ENCODE results near the gene GRIP1. TPM values are rescaled to one million over a fixed set of nuclear protein-coding genes. Genes with fewer than 3 reads are reported as not detected.

The GRIP1 gene
- polyA plus RNA-seq, 4 donors = 20.0 to 31.7 (median 21.5) TPM

DNA sequence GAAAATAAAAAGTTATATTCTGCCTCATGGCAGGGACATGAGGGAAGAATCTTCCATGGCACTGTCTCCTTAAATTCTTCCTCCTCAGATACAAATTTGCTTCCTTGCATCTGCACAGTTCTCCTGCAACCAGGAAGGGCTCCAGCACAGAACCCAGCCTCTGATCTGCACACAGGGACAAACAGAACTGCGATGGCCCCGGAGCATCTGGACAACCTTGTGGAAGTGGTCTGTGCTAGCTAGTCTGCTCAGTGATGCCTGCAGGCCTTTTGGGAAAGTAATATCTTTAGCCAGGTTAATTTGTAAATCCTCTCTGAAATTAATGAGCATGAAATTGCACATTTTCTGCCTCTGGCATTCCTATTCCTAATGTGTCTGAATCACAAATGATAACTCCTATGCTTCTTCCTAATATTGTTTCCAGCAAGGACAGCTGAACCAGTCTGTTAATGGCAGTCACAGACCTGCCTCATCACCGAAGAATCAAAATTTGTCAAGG is 74.8 kb downstream of the GRIP1 start:
- DNase-seq (ENCODE audit: low read depth in 4 of 4, low spot score in 3 of 4) = no peak

DNA sequence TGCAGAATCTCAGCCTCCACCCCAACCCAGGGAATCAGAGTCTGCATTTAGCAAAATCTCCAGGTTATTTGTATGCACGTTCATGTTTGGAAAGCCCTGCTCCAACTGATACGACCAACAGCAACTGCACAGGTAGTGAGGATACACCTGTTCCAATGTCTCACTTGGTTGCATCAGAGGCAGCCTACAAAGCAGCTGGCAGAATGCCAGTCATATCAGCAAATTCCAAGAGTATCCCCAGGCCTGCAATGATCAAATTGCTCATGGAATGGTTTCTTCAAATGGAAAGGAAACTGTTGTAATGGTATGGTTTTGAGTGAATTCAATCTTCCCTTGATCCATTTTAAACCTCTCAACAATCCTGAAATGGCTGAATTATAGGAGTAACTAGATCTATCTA is 75.4 kb downstream of the GRIP1 start:
- no peak for DNase-seq (ENCODE audit: low read depth in 4 of 4, low spot score in 3 of 4)

DNA sequence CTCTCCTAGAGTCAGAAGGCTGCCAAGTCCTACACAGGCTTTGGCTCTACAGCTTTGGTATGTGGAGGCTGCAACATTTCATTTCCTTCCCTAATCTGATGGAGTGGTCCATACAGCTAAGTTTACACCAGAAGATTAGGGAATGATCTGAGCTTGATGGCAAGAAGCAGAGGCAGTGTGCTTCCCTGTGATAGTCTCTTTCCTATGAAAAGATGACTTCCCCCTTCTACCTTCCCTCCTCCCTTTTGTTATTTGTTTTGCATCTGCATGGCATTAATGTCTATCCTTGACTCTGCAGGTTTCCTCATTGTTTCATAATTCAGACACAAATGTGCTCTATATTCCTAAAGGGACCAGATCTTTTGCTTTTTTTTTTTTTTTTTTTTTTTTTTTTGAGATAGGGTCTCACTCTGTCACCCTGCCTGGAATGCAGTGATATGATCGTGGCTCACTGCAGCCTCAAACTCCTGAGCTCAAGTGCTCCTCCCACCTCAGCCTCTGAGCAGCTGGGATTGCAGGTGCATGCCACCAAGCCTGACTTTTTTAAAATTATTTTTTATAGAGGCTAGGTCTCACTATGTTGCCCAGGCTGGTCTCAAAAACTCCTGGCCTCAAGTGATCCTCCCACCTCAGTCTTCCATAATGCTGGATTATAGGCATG is 76.3 kb downstream of the GRIP1 start:
- no peak for DNase-seq (ENCODE audit: low read depth in 4 of 4, low spot score in 3 of 4)

DNA sequence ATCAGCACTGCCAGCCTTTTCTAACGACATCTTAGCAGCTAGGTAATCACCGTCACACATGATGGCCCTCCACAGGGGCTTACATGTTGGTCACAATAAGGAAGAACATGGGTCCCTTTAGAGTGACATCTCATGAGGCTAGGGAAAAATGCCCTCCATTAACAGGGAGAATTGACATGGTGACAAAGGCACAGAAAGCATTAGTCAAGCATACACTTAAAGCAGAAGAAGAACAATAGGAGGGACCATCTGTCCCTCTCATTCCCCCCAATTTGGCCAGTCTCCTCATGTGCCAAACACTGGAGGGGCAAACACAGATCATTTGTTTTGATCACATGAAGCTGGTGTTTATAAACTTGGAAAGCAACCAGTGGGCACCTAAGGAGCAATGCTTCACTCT is 78.0 kb downstream of the GRIP1 start:
- no peak for DNase-seq (ENCODE audit: low read depth in 4 of 4, low spot score in 3 of 4)

DNA sequence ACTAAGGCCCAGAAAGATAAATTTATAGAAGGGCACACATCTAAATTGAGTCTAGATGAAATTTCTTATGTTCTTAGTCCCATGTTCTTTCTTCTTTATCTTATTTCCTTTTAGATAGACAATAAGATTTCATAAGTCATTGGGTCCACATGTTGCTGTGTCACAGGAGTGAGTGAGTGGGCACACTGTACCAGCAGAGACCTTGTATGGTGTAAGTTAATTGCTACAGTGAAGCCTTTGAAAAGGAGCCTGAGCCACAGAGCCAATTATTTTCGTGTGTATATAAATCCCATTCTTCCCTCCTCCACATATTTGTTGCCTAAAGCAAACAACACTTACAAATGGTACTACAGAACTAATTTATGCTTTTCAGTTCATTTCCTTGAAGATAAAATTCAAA is 79.1 kb downstream of the GRIP1 start:
- no peak for DNase-seq (ENCODE audit: low read depth in 4 of 4, low spot score in 3 of 4)

DNA sequence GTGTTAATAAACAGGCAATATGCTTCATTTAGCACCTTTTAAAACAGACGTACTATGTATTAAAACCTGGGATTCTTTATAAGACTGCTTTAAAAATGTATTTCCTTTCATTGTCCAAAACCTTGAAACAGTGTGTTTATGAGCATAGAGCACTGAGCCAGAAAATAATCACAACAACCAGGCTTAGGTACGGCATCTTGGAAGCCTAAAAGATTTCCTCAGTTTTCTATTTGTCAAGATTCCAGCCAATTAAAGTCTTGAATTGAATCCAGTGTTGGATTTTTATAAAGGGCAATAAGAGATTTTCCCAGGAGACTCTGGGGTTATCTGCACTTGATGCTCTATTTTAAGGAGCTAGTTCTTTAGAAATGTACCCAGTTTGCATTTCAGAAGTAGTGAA is 80.3 kb downstream of the GRIP1 start:
- DNase-seq (ENCODE audit: low read depth in 4 of 4, low spot score in 3 of 4) = no peak

DNA sequence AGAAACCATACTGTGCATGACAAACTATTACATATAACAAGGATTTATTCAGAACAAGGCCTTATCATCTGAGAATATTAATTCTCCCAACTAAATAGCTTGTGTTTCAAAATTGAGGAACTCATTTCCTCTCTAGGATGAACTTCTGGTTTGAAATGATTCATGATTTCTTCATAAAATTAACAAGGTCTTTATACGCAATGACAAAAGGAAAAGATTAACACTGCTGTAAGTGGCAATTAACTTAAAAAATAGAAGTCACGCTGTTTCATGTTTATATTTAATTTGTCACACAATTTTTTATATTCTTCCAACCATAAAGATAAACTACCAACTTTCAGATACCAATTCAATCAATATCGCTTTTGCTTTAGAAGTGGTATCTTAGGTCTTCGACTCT is 80.8 kb downstream of the GRIP1 start:
- DNase-seq (ENCODE audit: low read depth in 4 of 4, low spot score in 3 of 4) = no peak

DNA sequence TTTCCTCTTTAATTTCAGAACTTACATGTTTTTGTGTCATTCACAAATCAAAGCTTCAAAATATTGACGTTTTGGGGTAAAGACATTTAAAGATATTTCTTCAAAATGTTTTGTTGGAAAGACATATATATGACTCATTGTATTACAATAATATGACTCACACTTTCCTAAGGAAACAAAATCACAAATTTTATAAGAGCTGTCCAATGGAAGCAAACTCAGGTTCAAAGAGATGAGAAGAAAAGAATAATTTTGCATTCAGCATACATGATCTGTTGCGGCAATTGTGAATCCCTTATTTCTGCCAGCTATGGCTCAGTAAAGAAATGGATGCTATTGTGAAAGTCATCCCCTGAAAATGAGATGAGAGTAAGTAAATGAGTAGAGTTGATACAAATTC is 82.7 kb downstream of the GRIP1 start:
- no peak for DNase-seq (ENCODE audit: low read depth in 4 of 4, low spot score in 3 of 4)

DNA sequence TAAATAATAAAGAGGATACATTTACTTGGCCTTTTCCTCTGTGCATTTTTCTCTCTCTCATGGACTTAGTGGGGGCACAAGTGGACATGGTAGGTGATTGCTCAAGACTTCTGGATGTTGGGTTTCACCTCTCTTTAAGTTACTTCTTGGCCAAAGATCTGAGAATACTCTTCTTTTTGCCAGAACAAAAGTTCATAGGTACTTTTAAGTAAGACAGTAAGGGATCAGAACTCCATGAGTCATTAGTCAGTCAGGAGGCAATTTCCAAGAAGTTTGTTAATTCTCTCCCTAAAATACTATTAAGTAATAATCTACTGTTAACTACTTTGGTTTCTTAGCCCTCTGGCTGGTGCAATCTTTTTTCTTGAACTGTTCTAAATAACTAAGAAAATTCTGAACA is 84.2 kb downstream of the GRIP1 start:
- DNase-seq (ENCODE audit: low read depth in 4 of 4, low spot score in 3 of 4) = no peak

DNA sequence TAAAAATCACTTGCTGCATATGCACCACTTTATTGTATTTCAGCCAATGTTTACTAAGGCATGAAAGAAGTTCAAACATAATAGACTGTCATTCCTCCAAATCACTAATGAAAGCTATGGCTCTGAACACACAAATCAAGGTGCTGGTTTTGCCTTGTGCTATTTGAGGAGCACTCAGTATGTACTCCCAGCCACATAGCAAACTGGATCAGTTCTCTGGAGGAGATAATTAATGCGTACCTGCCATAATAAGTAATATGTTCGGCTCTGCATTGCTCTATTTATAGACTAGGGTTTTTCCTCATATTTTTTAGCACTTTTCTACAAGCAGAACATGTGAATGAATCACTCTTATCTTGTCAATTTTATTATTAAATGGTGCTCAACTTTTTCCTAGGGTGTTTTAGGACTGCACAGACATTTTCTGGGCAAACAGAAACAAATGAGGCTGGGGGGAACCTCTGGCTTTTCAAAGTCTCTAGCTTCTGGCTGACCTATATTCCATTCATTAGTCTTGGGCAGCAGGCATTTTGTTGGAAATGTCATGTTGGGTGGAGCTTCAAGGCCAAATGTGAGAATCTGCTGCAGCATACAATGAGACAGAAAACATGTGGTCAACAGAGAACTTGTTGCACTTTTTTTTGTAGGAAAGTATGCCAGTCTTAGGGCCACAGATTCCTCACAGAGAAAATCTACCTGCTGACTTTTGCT is 88.4 kb downstream of the GRIP1 start:
- DNase-seq (ENCODE audit: low read depth in 4 of 4, low spot score in 3 of 4) = no peak

DNA sequence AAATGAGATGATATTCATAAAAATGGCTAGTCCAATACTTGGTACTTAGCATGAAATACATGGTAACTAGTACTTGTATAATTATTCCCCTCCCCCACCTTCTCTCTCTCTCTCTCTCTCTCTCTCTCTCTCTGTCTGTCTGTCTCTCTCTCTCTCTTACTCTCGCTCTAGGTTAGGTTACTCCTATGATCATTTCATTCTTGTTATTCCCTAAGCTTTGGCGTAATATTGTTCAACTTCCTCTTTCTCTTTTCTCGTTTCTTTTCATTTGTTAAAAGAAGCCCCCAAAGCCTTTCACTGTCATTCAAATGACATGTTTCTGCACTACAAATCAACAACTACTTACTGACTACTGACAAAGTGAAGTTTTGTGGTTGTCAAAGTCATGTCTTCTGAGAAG is 89.8 kb downstream of the GRIP1 start:
- no peak for DNase-seq (ENCODE audit: low read depth in 4 of 4, low spot score in 3 of 4)

DNA sequence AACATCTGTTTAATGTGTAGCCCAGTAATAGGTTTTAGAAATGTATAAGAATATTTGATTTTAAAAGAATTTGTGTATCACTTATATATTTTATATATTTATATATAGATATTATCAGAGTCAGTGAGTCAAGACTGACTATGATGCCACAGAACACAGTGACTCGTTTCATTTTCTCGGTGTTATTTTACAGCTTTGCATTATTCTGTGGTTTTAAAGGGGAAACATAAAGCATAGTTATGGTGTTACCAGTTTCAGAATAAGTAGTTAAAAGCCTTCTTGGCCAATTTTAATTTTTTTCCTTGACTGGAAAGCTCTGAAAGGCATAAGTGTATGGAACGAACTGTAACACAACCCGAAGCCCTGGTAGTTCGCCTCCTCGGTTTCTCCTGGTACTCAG is 91.0 kb downstream of the GRIP1 start:
- DNase-seq (ENCODE audit: low read depth in 4 of 4, low spot score in 3 of 4) = no peak

DNA sequence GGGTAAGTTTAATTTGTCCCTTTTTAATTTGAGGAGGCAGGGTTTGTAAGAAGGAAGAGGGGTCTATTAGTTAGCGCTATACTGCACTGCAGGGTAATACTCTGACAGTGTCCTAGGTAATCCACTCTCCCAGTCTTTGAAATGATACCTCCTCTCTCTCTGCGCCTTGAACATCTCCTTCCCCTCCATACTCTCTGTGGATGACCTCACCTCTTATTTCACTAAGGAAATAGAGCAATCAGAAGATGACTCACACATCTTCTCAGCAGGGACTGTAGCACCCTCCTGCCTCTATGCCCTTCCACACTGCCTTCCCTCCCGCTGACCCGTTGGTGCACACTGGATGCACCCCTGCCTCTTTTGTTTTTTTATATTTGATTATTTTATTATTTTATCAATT is 94.2 kb downstream of the GRIP1 start:
- DNase-seq (ENCODE audit: low read depth in 4 of 4, low spot score in 3 of 4) = no peak

DNA sequence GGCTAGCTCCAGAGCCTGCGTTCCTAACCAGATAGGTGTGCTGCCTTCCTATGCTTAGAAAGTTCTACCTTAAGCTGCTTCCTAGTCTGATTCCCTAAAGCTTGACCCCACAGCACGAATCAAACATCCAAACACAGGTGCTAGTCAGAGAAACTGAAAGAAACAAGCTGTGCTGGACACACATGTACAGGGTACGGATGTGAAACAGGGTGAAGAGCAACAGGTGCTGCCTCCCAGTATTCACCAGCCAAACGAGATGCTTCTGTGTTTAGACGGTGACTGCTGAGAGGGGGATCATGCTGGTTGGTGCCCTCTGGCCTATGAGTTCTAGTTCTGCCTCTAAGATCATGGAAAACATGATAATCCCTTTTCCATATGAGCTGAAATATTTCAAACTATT is 105.3 kb downstream of the GRIP1 start:
- DNase-seq (ENCODE audit: low read depth in 4 of 4, low spot score in 3 of 4) = no peak

DNA sequence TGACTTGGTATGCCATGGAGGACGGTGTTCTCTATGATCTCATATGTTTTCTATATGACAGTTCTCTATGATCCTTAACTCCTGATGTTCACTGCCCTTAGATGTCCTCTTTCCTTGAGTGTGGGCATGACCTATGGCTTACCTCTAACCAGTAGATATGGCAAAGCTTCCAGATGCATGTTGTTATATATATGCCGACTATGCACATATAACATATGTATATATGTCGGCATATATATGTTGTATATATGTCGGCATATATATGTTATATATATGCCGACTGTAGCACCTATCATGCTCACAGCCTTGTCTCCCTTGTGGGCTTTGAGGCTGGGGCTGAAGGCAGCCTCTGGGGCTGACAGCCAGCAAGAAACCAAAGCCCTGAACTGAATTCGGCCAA is 106.0 kb downstream of the GRIP1 start:
- no peak for DNase-seq (ENCODE audit: low read depth in 4 of 4, low spot score in 3 of 4)

DNA sequence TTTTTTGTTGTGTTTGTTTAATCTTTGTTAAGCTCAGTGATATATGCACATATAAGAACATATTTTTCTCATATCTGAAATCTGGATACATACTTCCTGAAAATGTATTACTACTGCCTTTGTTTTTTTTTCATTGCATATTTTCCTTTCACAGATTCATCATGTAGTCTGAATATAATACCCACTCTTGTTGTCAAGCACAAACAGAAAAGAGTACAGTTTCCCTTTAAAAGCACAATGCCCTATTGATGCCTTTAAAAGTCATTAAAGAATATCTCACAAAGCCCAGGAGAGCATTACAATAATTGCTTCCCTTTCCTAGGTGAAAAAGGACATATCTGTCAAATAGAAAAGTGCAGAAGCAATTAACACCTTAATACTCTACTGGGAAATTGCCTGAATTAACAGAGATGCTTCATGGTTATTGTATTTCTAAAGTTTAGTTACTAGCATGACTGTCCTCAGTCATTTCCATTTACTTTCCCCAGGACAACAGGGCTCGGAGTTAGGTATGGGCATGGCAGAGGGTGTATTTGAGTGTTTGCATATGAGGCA is 107.4 kb downstream of the GRIP1 start:
- DNase-seq (ENCODE audit: low read depth in 4 of 4, low spot score in 3 of 4) = no peak

DNA sequence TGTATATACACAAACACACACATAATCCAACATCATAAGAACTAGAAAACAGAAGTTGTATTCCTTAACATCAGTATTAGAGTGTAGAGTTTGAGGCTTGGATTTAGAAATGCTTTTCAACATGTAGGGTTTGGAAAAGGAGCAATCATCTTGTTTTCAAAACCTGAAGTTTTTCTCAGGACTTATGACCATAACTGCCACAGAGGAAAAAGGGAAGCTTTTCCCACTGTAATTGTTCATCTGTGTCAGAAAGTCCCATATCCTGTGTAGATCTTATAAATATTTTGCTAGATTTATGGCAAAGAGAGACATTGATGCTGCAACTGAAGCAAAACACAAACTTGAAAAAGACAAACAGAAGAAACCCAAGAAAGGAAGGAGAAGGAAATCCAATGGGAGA is 115.7 kb downstream of the GRIP1 start:
- no peak for DNase-seq (ENCODE audit: low read depth in 4 of 4, low spot score in 3 of 4)

DNA sequence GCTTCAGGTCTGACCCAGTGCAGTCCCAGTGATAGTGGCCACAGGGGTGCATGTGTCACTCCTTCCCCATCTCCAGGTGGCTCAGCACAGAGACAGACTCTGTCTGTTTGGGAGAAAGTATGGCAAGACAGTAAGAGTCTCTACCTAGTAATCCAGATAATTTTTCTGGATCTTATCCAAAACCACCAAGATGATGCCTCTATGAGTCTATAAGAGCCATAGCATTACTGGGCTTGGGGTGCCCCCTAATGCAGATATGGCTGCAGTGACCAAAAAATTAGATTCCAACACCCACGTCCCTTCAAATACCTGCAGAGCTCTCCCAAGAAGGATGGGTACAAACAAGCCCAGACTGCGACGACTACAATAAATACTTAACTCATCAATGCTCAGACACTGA is 123.8 kb downstream of the GRIP1 start:
- no peak for DNase-seq (ENCODE audit: low read depth in 4 of 4, low spot score in 3 of 4)

DNA sequence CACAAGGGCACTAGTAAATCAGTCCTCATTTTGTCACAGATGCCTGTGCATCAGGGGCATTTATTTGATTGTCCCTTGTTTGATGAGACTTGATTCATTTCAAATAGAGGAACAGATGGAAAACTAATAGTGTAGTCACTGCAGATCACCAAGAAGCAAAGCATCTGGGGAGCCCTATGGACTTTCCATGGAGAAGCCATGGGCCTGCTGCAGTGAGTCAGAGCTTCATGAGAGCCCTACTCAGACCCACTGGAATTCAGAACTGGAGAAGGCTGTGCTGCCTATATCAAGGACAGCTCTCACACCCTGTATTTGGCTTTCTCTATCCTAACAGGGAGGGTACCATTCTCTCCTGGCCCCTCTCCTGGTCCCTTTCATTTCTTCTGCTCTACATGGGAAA is 126.2 kb downstream of the GRIP1 start:
- no peak for DNase-seq (ENCODE audit: low read depth in 4 of 4, low spot score in 3 of 4)

DNA sequence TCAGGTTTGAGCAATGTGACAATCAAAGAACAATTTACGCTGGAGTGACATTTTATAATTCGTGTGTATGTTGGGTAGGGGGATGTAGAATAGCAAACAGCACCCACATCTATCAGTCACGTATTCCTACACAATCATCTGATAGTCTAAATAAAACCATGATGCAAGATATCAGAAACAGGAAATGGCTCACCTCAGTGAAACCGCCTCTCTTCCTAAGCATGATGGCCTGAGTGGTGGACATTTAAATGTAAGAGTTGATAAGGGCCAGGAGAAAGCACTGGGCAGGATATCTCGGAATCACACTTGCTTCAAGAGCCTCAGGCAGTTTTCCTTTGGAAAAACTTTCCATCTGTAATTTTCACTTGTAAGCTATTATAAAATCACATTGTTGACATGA is 128.2 kb downstream of the GRIP1 start:
- DNase-seq (ENCODE audit: low read depth in 4 of 4, low spot score in 3 of 4) = no peak

DNA sequence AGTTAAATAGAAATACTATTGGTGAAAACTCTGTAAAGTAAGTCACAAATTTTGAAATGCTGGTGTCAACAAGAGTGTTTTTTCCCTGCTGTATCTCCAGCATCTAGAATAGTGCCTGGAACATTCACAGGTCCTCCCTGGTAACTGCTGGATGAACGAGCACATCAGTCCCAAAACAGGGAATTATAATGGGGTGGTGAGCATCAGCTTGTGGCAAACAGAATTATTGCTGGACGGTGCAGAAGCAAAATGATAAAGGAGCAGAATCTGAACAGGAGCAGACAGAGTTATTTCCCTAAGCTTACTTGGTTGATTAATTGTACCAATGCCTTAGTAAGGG is 129.9 kb downstream of the GRIP1 start:
- DNase-seq (ENCODE audit: low read depth in 4 of 4, low spot score in 3 of 4) = no peak

DNA sequence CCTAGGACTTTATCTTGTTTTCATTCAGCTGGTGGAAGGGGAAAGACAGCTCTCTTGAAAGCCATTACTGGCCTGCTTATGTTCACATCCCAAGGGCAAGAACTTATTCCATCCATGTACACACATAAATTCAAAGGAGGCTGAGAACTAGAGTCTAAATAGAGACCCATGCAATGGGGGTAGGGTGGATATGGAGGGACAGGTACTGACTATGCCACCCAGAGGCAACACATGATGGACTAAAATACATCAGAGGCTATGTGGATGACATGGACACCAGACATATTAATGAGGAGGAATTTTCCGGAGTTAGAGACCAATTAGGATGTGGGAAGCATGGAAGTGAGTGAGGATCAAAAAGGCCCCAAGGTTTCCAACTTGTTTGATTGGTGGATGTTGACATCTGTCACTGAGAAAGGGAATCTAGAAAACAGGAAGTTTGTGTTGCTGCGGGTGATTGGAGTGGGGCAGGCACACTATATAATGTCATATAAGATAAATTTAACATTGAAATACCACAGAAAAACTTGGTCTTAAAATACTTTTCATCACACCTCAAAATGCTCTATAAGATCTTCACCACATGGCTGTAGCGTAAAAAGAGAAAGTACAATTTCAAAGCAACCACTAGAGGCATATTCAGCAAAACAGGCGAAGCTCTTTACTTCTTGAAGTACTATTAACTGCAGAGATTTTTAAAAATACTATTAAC is 130.4 kb downstream of the GRIP1 start:
- no peak for DNase-seq (ENCODE audit: low read depth in 4 of 4, low spot score in 3 of 4)
